AG04450 (cell line): ENCODE data around the gene ISYNA1. TPM values are rescaled to one million over a fixed set of nuclear protein-coding genes. Genes with fewer than 3 reads are reported as not detected.

Experiments used
- CTCF ChIA-PET: fragments of 300-600, 350-600 bp; formaldehyde crosslinking; extraction: SDS; loops from one replicate; lab custom pipeline; 2022; ENCODE audit warnings: antibody characterized with exemption, inconsistent platforms; lab: Charles Lee
- POLR2A ChIA-PET: fragments of 350-600 bp; formaldehyde crosslinking; extraction: SDS; loops from one replicate; lab custom pipeline; 2021; ENCODE audit warnings: antibody characterized with exemption, inconsistent platforms; lab: Yijun Ruan, JAX
- DNase-seq: peaks from one replicate; pipeline ENCODE4 v3.0.0-alpha.2; 2011; ENCODE audit warnings: low read depth, low spot score
- H3K27ac ChIP-seq: one replicate; pipeline ENCODE4 v1.5.1; 2012; ENCODE audit warnings: low read depth, low read length, control low read depth
- H3K27me3 ChIP-seq: one replicate; pipeline ENCODE4 v1.6.0; 2012; ENCODE audit warnings: low read length; ENCODE audit not compliant: control insufficient read depth, insufficient read depth
- H3K4me3 ChIP-seq: 2 replicates; pipeline ENCODE4 v1.5.1; 2011; ENCODE audit warnings: mild to moderate bottlenecking, low read depth, low read length, control low read depth
- H3K9me3 ChIP-seq: 2 replicates; pipeline ENCODE4 v1.5.1; 2012; ENCODE audit warnings: low read length; ENCODE audit not compliant: control insufficient read depth, insufficient read depth
- CTCF ChIP-seq: IDR thresholded peaks from 2 replicates; pipeline ENCODE4 v1.5.1; 2011; ENCODE audit warnings: low read depth, low read length, control low read depth, inconsistent platforms
- polyA plus RNA-seq: library from polyadenylated mRNA; depleted of rRNA; stranded (reverse); fragments of >200 nt; gene quantifications from 2 replicates; pipeline ENCODE4 v1.2.3, GENCODE V29; 2011

Gene ISYNA1
- polyA plus RNA-seq, 1 experiment: 13.3 TPM

GRCh38 chr19:18424122-18424889 lies 13.6 kb downstream of the ISYNA1 start:
- Histone ChIP-seq H3K27me3 (no peaks in the 10 kb centered on the region), H3K9me3 (no peaks in the 10 kb centered on the region; the same call in 1 of the 2 replicates), H3K27ac (no peak overlapping the region), H3K4me3 (no peak overlapping the region)
- DNase-seq: no peak
- ChIA-PET POLR2A (interaction anchor here (0.6 kb wide), 1 partner anchor 196 kb away, joined by 3 read pairs; no protein-coding TSS in a partner anchor), CTCF (no interaction called here)
- TF ChIP-seq CTCF: no peak

GRCh38 chr19:18423258-18424020 lies 14.5 kb downstream of the ISYNA1 start:
- no peaks in the 10 kb centered on the region; the same call in 1 of the 2 replicates for H3K9me3 ChIP-seq
- POLR2A ChIA-PET: no interaction called here
- CTCF ChIA-PET: no interaction called here
- no peaks in the 10 kb centered on the region for H3K27me3 ChIP-seq
- no peak for DNase-seq
- H3K4me3 ChIP-seq: no peak overlapping the region
- TF ChIP-seq CTCF: no peak
- H3K27ac ChIP-seq: no peak overlapping the region

GRCh38 chr19:18422530-18423191 lies 15.3 kb downstream of the ISYNA1 start:
- H3K27ac ChIP-seq: no peak overlapping the region
- no peak for DNase-seq
- H3K4me3 ChIP-seq: no peak overlapping the region
- ChIA-PET POLR2A (no interaction called here), CTCF (no interaction called here)
- no peaks in the 10 kb centered on the region; the same call in 1 of the 2 replicates for H3K9me3 ChIP-seq
- H3K27me3 ChIP-seq: no peaks in the 10 kb centered on the region
- TF ChIP-seq CTCF: no peak

GRCh38 chr19:18421371-18421959 lies 16.5 kb downstream of the ISYNA1 start:
- no peak for DNase-seq
- ChIA-PET CTCF (interaction anchor here (1.5 kb wide), 1 partner anchor 142 kb away, joined by 3 read pairs; no protein-coding TSS in a partner anchor), POLR2A (interaction anchor here (0.7 kb wide), 1 partner anchor 83 kb away, joined by 3 read pairs; no protein-coding TSS in a partner anchor)
- H3K27ac ChIP-seq: no peak overlapping the region
- peak overlapping the region; percentile 71 for H3K4me3 ChIP-seq
- no peaks in the 10 kb centered on the region; the same call in 1 of the 2 replicates for H3K9me3 ChIP-seq
- TF ChIP-seq CTCF: no peak
- H3K27me3 ChIP-seq: no peaks in the 10 kb centered on the region
